Measurements from ENCODE around the gene ZNF549. TPM values are rescaled to one million over a fixed set of nuclear protein-coding genes. Genes with fewer than 3 reads are reported as not detected.
A peak's percentile ranks its signal among the peaks of the same experiment; 100 is the strongest.

ZNF549 gene
- total and polyA plus RNA-seq, 2 of the 8 experiments (the other 6 are each of a cell fraction or from before 2014, with no cell fraction given): 4.3 to 9.7 TPM

DNA sequence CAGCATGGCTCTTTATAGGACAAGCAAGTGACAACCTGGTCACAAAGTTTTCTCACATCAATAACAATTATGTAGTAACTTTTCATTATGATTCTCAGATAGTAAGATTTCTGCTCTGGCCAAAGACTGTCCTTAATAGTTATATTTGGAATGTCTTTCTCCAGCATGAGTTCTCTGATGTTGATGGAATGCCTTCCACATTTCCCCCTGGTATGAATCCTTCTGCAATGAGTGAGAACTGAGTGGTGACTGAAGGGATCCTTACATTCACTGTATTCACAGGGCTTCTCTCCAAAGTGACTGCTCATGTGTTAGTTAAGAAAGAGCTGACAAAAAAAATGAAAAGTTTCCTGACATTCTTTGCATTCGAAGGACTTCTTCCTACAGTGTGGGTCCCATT is 19.4 kb downstream of the ZNF549 start:
- ChIA-PET POLR2A (ENCODE audit: partially characterized antibody) (no interaction called here), CTCF (ENCODE audit: partially characterized antibody) (no interaction called here)
- Histone ChIP-seq H3K14ac (ENCODE audit: insufficient read length) (no peak overlapping the region), H2AFZ (ENCODE audit: low read length) (no peak overlapping the region), H3K4me3 (ENCODE audit: extremely low read depth in 1 of 4, insufficient read depth in 2 of 4, low read depth in 3 of 4, low read length in 4 of 4) (no peak overlapping the region), H4K91ac (replicated peaks; ENCODE audit: insufficient read length, low read length) (no peak overlapping the region), H3K4me2 (ENCODE audit: insufficient read depth in 1 of 2, low read depth in 2 of 2, low read length in 2 of 2) (no peak overlapping the region), H4K5ac (ENCODE audit: insufficient read length, low read depth, low read length) (no peak overlapping the region), H2BK120ac (replicated peaks; ENCODE audit: low read depth, low read length) (no peak overlapping the region), H3K23me2 (ENCODE audit: low read depth, low read length) (no peaks in the 10 kb centered on the region), H3K23ac (ENCODE audit: insufficient read length) (no peak overlapping the region), H4K20me1 (replicated peaks in 1 of 2; ENCODE audit: control insufficient read depth in 1 of 2, insufficient read depth in 2 of 2, low read length in 2 of 2) (peaks cover 0 to 4% of the 10 kb centered on the region in 2 experiments), H2BK20ac (ENCODE audit: low read length) (no peak overlapping the region), H3K27ac (ENCODE audit: low read depth, low read length) (no peak overlapping the region), H2BK15ac (ENCODE audit: low read length) (no peak overlapping the region), H2BK5ac (ENCODE audit: low read depth, low read length) (no peak overlapping the region), H3K36me3 (ENCODE audit: control insufficient read depth in 2 of 4, insufficient read depth in 4 of 4, low read length in 3 of 4) (peaks cover 13 to 83% (median 53%) of the 10 kb centered on the region in 4 experiments), H3K27me3 (replicated peaks in 1 of 4; ENCODE audit: control insufficient read depth in 3 of 4, extremely low read depth in 1 of 4, insufficient read depth in 3 of 4, low read length in 3 of 4) (no peaks in the 10 kb centered on the region), H4K8ac (ENCODE audit: extremely low read depth, insufficient read depth, low read length) (no peak overlapping the region), H3K79me2 (ENCODE audit: control insufficient read depth in 1 of 2, insufficient read depth in 2 of 2, low read length in 2 of 2) (peaks cover 0 to 2% of the 10 kb centered on the region in 2 experiments; a peak in 1 of 4 replicates), H3K56ac (replicated peaks; ENCODE audit: insufficient read length, low read depth, low read length) (no peak overlapping the region), H3K4me1 (replicated peaks in 1 of 4; ENCODE audit: control insufficient read depth in 3 of 4, insufficient read depth in 4 of 4, low read length in 3 of 4) (no peaks in the 10 kb centered on the region), H2AK5ac (ENCODE audit: low read depth, low read length) (no peak overlapping the region), H3K79me1 (ENCODE audit: low read depth, low read length) (peaks cover 2% of the 10 kb centered on the region; the same call in 1 of the 2 replicates), H2BK12ac (ENCODE audit: low read depth, low read length) (no peak overlapping the region), H3K18ac (ENCODE audit: extremely low read depth, low read length) (no peak overlapping the region), H3K9ac (replicated peaks in 1 of 4; ENCODE audit: extremely low read depth in 1 of 4, low read depth in 3 of 4, low read length in 3 of 4) (no peak overlapping the region), H3K9me3 (ENCODE audit: insufficient read depth in 2 of 2, low read depth in 1 of 2, low read length in 1 of 2) (peaks cover 9 to 15% of the 10 kb centered on the region in 2 experiments), H3K4ac (replicated peaks; ENCODE audit: insufficient read length, low read depth, low read length) (no peak overlapping the region)
- 73% methylated on average over 1 of the region's 1 CpG; no CpG with 5 or more reads in 1 of the 2 experiments for WGBS, 2 experiments (ENCODE audit: extremely low coverage in 1 of 2, insufficient coverage in 1 of 2, insufficient read length in 1 of 2, insufficient replicate concordance in 2 of 2, low coverage in 1 of 2, low lambda C conversion rate in 2 of 2, missing lambda C conversion rate in 1 of 2)
- FAIRE-seq (no peak), DNase-seq (ENCODE audit: low read depth in 1 of 2, low spot score in 2 of 2) (no peak)
- TF ChIP-seq POLR2AphosphoS5 (IDR thresholded peaks at IDR 0.05; ENCODE audit: low read depth, low read length) (no peak), ZNF274 (IDR thresholded peaks at IDR 0.05; ENCODE audit: borderline replicate concordance, extremely low read depth, low read length) (peak; percentile 60; the same call in 1 of the 2 replicates)

Data from H1 (cell line).